Karpas-422 (cell line): ENCODE data around the gene PIP5KL1. TPM values are rescaled to one million over a fixed set of nuclear protein-coding genes. Genes with fewer than 3 reads are reported as not detected.

ENCODE experiments used
- DNase-seq: peaks from one replicate; pipeline ENCODE4 v3.0.0-alpha.2; 2015
- H2AFZ ChIP-seq: fragments of 200-600 bp; sonication (generic); 2 replicates; pipeline ENCODE4 v1.6.1; 2014; ENCODE audit warnings: antibody characterized with exemption, low read length, mixed read lengths
- H3K27ac ChIP-seq: fragments of 200-600 bp; sonication (generic); 2 replicates; pipeline ENCODE4 v1.5.1; 2014; ENCODE audit warnings: mild to moderate bottlenecking, low read length, moderate library complexity
- H3K27me3 ChIP-seq: fragments of 200-600 bp; sonication (generic); 2 replicates; pipeline ENCODE4 v1.6.1; 2014; ENCODE audit warnings: low read length, mixed read lengths
- H3K36me3 ChIP-seq: fragments of 200-600 bp; sonication (generic); 2 replicates; pipeline ENCODE4 v1.6.1; 2014; ENCODE audit warnings: low read length, mixed read lengths; ENCODE audit not compliant: insufficient read depth
- H3K4me1 ChIP-seq: fragments of 200-600 bp; sonication (generic); 2 replicates; pipeline ENCODE4 v1.6.1; 2014; ENCODE audit warnings: mild to moderate bottlenecking, low read length, mixed read lengths
- H3K4me2 ChIP-seq: fragments of 200-600 bp; sonication (generic); 2 replicates; pipeline ENCODE4 v1.6.1; 2014; ENCODE audit warnings: low read length, low read depth, mild to moderate bottlenecking; ENCODE audit not compliant: poor library complexity, severe bottlenecking
- H3K4me3 ChIP-seq: fragments of 200-600 bp; sonication (generic); 2 replicates; pipeline ENCODE4 v1.5.1; 2014; ENCODE audit warnings: mild to moderate bottlenecking, antibody characterized with exemption, low read length, mixed read lengths
- H3K79me2 ChIP-seq: fragments of 200-600 bp; sonication (generic); 2 replicates; pipeline ENCODE4 v1.6.1; 2014; ENCODE audit warnings: mild to moderate bottlenecking, low read length, mixed read lengths
- H3K9ac ChIP-seq: fragments of 200-600 bp; sonication (generic); 2 replicates; pipeline ENCODE4 v1.6.0; 2014; ENCODE audit warnings: low read length
- H3K9me2 ChIP-seq: fragments of 200-600 bp; sonication (generic), shearing (Covaris generic); replicated peaks from 2 replicates; pipeline ENCODE4 v1.6.0; 2014; ENCODE audit warnings: mild to moderate bottlenecking, low read length, moderate library complexity; ENCODE audit not compliant: insufficient read depth
- H3K9me3 ChIP-seq: fragments of 300-700, 200-600 bp; sonication (generic); 2 replicates; pipeline ENCODE4 v1.6.1; 2014; ENCODE audit warnings: low read length, mixed read lengths
- H4K20me1 ChIP-seq: fragments of 200-600 bp; sonication (generic); 2 replicates; pipeline ENCODE4 v1.6.1; 2014; ENCODE audit warnings: mild to moderate bottlenecking, antibody characterized with exemption, low read length, low read depth; ENCODE audit not compliant: insufficient read depth
- total RNA-seq: library from RNA; depleted of rRNA; stranded (reverse); fragments of >200 nt; shearing (Covaris generic); gene quantifications from 2 replicates; pipeline ENCODE4 v1.2.3, GENCODE V29; 2014; ENCODE audit warnings: low replicate concordance

Gene PIP5KL1
- total RNA-seq, 1 experiment from 2014 or later, result 2.7 TPM

GRCh38 chr9:127970401-127971313 is 40.1 kb upstream of the PIP5KL1 start:
- Histone ChIP-seq H3K4me3 (no peak overlapping the region), H3K9me2 (no peaks in the 10 kb centered on the region), H3K4me2 (peak overlapping the region; percentile 33), H4K20me1 (peaks cover 68% of the 10 kb centered on the region), H3K27me3 (no peaks in the 10 kb centered on the region), H3K9ac (0 out of 2 replicates have a peak overlapping the region, but pooled peaks have one; percentile 24), H3K79me2 (no peaks in the 10 kb centered on the region), H3K9me3 (no peaks in the 10 kb centered on the region), H3K27ac (peak overlapping the region; percentile 25; the same call in 1 of the 2 replicates), H2AFZ (no peak overlapping the region), H3K36me3 (no peaks in the 10 kb centered on the region), H3K4me1 (peaks cover 51% of the 10 kb centered on the region)
- peak; percentile 69 for DNase-seq

GRCh38 chr9:127968700-127969383 is 38.3 kb upstream of the PIP5KL1 start:
- no peak overlapping the region for H3K27ac ChIP-seq
- no peak overlapping the region for H3K9ac ChIP-seq
- H3K4me1 ChIP-seq, result peaks cover 63% of the 10 kb centered on the region
- DNase-seq, result no peak
- no peaks in the 10 kb centered on the region for H3K9me2 ChIP-seq
- no peaks in the 10 kb centered on the region for H3K27me3 ChIP-seq
- no peak overlapping the region for H3K4me3 ChIP-seq
- H3K79me2 ChIP-seq, result no peaks in the 10 kb centered on the region
- H3K4me2 ChIP-seq, result no peak overlapping the region
- peaks cover 61% of the 10 kb centered on the region for H4K20me1 ChIP-seq
- H3K36me3 ChIP-seq, result no peaks in the 10 kb centered on the region
- H2AFZ ChIP-seq, result no peak overlapping the region
- no peaks in the 10 kb centered on the region for H3K9me3 ChIP-seq

GRCh38 chr9:127968042-127968441 is 37.5 kb upstream of the PIP5KL1 start:
- Histone ChIP-seq H3K36me3 (no peaks in the 10 kb centered on the region), H3K9ac (no peak overlapping the region), H3K9me3 (no peaks in the 10 kb centered on the region), H3K27me3 (no peaks in the 10 kb centered on the region), H3K4me2 (no peak overlapping the region), H3K9me2 (no peaks in the 10 kb centered on the region), H4K20me1 (peaks cover 63% of the 10 kb centered on the region), H3K4me1 (peaks cover 63% of the 10 kb centered on the region), H3K4me3 (no peak overlapping the region), H2AFZ (no peak overlapping the region), H3K27ac (no peak overlapping the region), H3K79me2 (no peaks in the 10 kb centered on the region)
- DNase-seq, result no peak

GRCh38 chr9:127967151-127967809 is 36.7 kb upstream of the PIP5KL1 start:
- H2AFZ ChIP-seq, result no peak overlapping the region
- no peaks in the 10 kb centered on the region for H3K9me3 ChIP-seq
- H4K20me1 ChIP-seq, result peaks cover 62% of the 10 kb centered on the region
- no peak overlapping the region for H3K4me2 ChIP-seq
- H3K36me3 ChIP-seq, result no peaks in the 10 kb centered on the region
- no peaks in the 10 kb centered on the region for H3K27me3 ChIP-seq
- H3K4me1 ChIP-seq, result peaks cover 59% of the 10 kb centered on the region
- H3K79me2 ChIP-seq, result no peaks in the 10 kb centered on the region
- no peaks in the 10 kb centered on the region for H3K9me2 ChIP-seq
- H3K4me3 ChIP-seq, result no peak overlapping the region
- H3K9ac ChIP-seq, result no peak overlapping the region
- no peak for DNase-seq
- no peak overlapping the region for H3K27ac ChIP-seq

DNA sequence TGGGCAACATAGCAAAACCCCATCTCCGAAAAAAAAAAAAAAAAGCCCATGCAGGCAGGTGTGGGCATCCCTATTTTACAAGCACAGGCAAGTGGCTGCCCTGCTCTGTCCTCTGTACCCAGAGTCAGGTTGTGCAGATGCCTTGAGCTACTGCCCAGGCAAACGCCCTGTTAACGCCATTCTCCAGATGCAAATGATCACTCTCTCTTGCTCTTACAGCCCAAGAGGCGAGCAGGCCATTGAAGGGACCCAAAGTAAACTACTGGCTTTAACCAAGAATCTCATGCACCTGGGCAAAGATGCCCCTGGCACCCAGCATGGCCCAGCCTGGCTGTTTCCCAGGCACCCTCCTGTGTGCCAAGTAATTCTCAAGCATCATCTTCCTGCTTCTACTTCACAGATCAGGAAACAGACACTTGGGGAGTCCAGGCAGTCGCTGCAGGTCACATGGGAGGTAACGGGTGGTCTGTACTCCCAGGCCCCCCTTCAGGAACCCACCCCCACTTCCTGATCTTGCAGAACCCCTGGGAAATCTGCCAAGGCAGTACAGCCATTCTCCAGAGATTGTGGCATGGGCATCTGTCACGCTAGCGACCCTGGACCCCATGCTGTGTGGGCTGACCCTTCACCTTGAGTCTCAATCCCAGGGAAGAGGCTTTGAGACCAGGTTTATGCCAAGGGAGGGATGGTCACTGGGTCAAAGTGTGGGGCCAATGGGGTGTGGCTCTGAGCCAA is 36.0 kb upstream of the PIP5KL1 start:
- no peak overlapping the region for H3K27ac ChIP-seq
- H2AFZ ChIP-seq, result no peak overlapping the region
- peaks cover 52% of the 10 kb centered on the region for H3K4me1 ChIP-seq
- no peaks in the 10 kb centered on the region for H3K9me2 ChIP-seq
- no peaks in the 10 kb centered on the region for H3K9me3 ChIP-seq
- no peaks in the 10 kb centered on the region for H3K36me3 ChIP-seq
- DNase-seq, result no peak
- H3K4me2 ChIP-seq, result no peak overlapping the region
- no peak overlapping the region for H3K9ac ChIP-seq
- no peaks in the 10 kb centered on the region for H3K79me2 ChIP-seq
- H3K4me3 ChIP-seq, result no peak overlapping the region
- H3K27me3 ChIP-seq, result no peaks in the 10 kb centered on the region
- H4K20me1 ChIP-seq, result peaks cover 62% of the 10 kb centered on the region

GRCh38 chr9:127965953-127966352 is 35.4 kb upstream of the PIP5KL1 start:
- Histone ChIP-seq H3K4me1 (peaks cover 46% of the 10 kb centered on the region), H3K27ac (no peak overlapping the region), H4K20me1 (peaks cover 67% of the 10 kb centered on the region), H3K9me3 (no peaks in the 10 kb centered on the region), H3K36me3 (no peaks in the 10 kb centered on the region), H3K9me2 (no peaks in the 10 kb centered on the region), H3K9ac (peak overlapping the region; percentile 45; the same call in 1 of the 2 replicates), H3K4me2 (peak overlapping the region; percentile 10), H3K79me2 (no peaks in the 10 kb centered on the region), H3K27me3 (no peaks in the 10 kb centered on the region), H3K4me3 (no peak overlapping the region), H2AFZ (no peak overlapping the region)
- DNase-seq, result no peak

DNA sequence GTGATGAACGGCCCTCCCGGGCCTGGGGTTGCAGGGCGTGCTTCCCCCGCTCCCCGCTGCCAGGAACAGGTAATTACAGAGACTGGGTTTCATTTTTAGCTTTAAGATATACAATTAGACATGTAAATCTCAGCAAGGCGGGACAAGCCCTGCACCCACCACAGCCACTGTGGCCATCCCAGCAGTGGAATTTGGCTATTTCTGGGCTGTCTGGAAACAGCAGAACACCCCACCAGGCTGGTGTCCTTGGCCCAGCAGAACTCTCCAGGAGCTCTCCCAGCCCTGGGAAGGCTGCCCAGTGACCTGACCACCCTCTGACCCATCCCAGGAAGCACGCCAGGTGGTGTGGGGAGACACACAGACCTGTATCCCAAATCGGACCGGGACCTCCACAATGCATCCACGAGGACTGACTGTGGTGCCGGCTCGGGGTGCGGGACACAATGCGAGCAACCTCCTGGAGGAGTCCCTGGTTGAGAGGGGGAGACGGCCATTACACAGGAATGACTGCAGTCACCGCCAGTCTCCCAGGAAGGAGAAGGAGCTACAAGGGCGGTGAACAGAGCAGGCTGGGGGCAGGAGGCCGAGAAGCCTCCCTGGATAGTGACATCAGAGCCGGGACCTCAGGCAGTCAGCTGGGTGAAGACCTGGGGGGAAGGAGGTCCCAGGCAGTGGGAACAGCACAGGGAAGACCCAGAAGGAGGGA is 32.9 kb upstream of the PIP5KL1 start:
- Histone ChIP-seq H3K27me3 (no peaks in the 10 kb centered on the region), H3K27ac (no peak overlapping the region), H3K36me3 (no peaks in the 10 kb centered on the region), H3K9me3 (no peaks in the 10 kb centered on the region), H3K4me2 (peak overlapping the region; percentile 35), H3K4me1 (peaks cover 39% of the 10 kb centered on the region), H2AFZ (no peak overlapping the region), H3K9ac (0 out of 2 replicates have a peak overlapping the region, but pooled peaks have one; percentile 20), H4K20me1 (peaks cover 66% of the 10 kb centered on the region), H3K9me2 (no peaks in the 10 kb centered on the region), H3K4me3 (no peak overlapping the region), H3K79me2 (no peaks in the 10 kb centered on the region)
- no peak for DNase-seq
